DOHH2 (cell line): ENCODE data around the gene TXNDC5.

Experiments
- H3F3A ChIP-seq: fragments of 200-600 bp; sonication (generic), shearing (Covaris generic); 2 replicates; pipeline ENCODE4 v1.6.0; 2016; ENCODE audit warnings: antibody characterized with exemption, mild to moderate bottlenecking; ENCODE audit not compliant: control insufficient read depth, insufficient read depth
- H3K27ac ChIP-seq: fragments of 200-600 bp; sonication (generic); 2 replicates; pipeline ENCODE4 v1.5.1; 2014; ENCODE audit warnings: low read depth, mild to moderate bottlenecking, low read length, moderate library complexity
- H3K27me3 ChIP-seq: fragments of 200-600 bp; sonication (generic); 2 replicates; pipeline ENCODE4 v1.6.1; 2014; ENCODE audit warnings: mild to moderate bottlenecking, low read length, mixed read lengths; ENCODE audit not compliant: control insufficient read depth
- H3K36me3 ChIP-seq: fragments of 200-600 bp; sonication (generic); 2 replicates; pipeline ENCODE4 v1.6.1; 2014; ENCODE audit warnings: mild to moderate bottlenecking, low read length, moderate library complexity, mixed read lengths; ENCODE audit not compliant: control insufficient read depth
- H3K4me1 ChIP-seq: fragments of 200-600 bp; sonication (generic); 2 replicates; pipeline ENCODE4 v1.6.1; 2014; ENCODE audit warnings: mild to moderate bottlenecking, low read length, mixed read lengths; ENCODE audit not compliant: control insufficient read depth
- H3K4me2 ChIP-seq: fragments of 200-600 bp; sonication (generic); 2 replicates; pipeline ENCODE4 v1.6.0; 2014; ENCODE audit warnings: mild to moderate bottlenecking, low read length, moderate library complexity
- H3K4me3 ChIP-seq: fragments of 200-600 bp; sonication (generic); 2 replicates; pipeline ENCODE4 v1.5.1; 2014; ENCODE audit warnings: mild to moderate bottlenecking, low read length, mixed read lengths
- H3K79me2 ChIP-seq: fragments of 200-600 bp; sonication (generic); 2 replicates; pipeline ENCODE4 v1.6.1; 2014; ENCODE audit warnings: mild to moderate bottlenecking, low read length, mixed read lengths; ENCODE audit not compliant: control insufficient read depth
- H3K9me2 ChIP-seq: fragments of 200-600 bp; sonication (generic); replicated peaks from 2 replicates; pipeline ENCODE4 v1.6.1; 2014; ENCODE audit warnings: mild to moderate bottlenecking, low read length, mixed read lengths; ENCODE audit not compliant: control insufficient read depth
- H3K9me3 ChIP-seq: fragments of 200-600 bp; sonication (generic); 2 replicates; pipeline ENCODE4 v1.6.1; 2014; ENCODE audit warnings: antibody characterized with exemption, low read length, mixed read lengths; ENCODE audit not compliant: control insufficient read depth, insufficient read depth
- H4K20me1 ChIP-seq: fragments of 200-600 bp; sonication (generic); 2 replicates; pipeline ENCODE4 v1.6.0; 2014; ENCODE audit warnings: low read depth, mild to moderate bottlenecking, antibody characterized with exemption, low read length, moderate library complexity; ENCODE audit not compliant: control insufficient read depth, insufficient read depth
- EZH2phosphoT487 ChIP-seq: fragments of 200-600 bp; sonication (generic); IDR thresholded peaks from 2 replicates; pipeline ENCODE4 v1.6.1; 2017; ENCODE audit warnings: borderline replicate concordance, mild to moderate bottlenecking, antibody characterized with exemption, low read length, moderate library complexity, mixed read lengths
- TF ChIP-seq, protein P1 (sequence below): fragments of 200-600 bp; sonication (generic); IDR thresholded peaks from one replicate; pipeline ENCODE4 v1.5.1; 2014; ENCODE audit warnings: antibody characterized with exemption, mild to moderate bottlenecking, low read depth, low read length; ENCODE audit not compliant: poor library complexity, severe bottlenecking

TXNDC5 gene

DNA sequence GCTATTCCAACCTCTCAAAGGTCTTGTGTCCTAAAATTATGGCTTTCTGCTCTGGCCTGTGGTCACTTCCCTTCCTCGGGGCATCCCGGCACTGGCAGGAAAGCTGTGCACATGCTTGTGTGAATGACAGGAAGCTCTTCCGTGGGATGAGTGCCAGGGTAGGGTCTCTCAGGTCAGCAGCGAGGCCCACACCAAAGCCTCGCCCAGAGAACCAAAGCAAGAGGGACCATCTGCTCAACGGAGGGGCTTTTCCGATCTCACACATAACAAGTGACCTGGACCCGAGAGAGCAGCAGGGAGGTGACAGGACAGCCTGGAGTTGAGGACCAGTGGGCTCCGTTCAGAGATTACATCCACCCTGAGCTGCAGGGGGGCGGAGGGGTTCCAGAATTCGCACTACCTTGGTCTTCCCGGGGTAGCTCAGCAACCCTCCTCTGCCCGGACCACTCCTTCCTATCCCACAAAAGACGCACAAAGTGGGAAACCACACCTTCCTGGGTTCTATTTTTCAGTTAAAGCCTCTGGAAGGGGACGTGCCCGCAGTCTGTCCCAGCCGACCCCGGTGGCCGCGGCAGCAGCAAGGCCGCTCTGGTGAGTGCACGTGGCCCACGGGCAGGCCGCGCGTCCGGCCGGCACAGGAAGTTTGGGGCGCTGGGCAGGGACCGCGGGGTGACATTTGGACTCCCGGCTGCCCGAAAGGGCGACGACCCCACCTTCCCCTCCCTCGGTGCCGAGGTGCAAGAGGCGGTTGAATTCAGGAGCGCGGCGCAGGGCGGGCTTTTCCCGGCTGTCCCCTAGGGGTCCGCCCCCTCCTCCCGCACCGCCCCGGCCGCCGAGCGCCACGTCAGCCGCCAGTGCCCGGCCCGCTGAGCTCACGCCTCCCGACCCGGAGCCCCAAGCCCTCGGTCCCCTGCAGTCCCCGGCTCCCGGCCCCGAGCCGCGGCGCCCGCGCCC lies 988 bp downstream of the TXNDC5 start:
- Histone ChIP-seq H3K4me2 (peak overlapping the region; percentile 93), H3K36me3 (peaks cover 22% of the 10 kb centered on the region), H3K27ac (no peak overlapping the region), H3F3A (no peaks in the 10 kb centered on the region), H4K20me1 (no peaks in the 10 kb centered on the region), H3K9me3 (no peaks in the 10 kb centered on the region), H3K79me2 (peaks cover 58% of the 10 kb centered on the region), H3K9me2 (no peaks in the 10 kb centered on the region), H3K4me3 (peak overlapping the region; percentile 83), H3K4me1 (peaks cover 46% of the 10 kb centered on the region), H3K27me3 (peaks cover 22% of the 10 kb centered on the region)
- TF ChIP-seq, protein P1, sequence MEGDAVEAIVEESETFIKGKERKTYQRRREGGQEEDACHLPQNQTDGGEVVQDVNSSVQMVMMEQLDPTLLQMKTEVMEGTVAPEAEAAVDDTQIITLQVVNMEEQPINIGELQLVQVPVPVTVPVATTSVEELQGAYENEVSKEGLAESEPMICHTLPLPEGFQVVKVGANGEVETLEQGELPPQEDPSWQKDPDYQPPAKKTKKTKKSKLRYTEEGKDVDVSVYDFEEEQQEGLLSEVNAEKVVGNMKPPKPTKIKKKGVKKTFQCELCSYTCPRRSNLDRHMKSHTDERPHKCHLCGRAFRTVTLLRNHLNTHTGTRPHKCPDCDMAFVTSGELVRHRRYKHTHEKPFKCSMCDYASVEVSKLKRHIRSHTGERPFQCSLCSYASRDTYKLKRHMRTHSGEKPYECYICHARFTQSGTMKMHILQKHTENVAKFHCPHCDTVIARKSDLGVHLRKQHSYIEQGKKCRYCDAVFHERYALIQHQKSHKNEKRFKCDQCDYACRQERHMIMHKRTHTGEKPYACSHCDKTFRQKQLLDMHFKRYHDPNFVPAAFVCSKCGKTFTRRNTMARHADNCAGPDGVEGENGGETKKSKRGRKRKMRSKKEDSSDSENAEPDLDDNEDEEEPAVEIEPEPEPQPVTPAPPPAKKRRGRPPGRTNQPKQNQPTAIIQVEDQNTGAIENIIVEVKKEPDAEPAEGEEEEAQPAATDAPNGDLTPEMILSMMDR, result no peak
- no peak for TF ChIP-seq EZH2phosphoT487

DNA sequence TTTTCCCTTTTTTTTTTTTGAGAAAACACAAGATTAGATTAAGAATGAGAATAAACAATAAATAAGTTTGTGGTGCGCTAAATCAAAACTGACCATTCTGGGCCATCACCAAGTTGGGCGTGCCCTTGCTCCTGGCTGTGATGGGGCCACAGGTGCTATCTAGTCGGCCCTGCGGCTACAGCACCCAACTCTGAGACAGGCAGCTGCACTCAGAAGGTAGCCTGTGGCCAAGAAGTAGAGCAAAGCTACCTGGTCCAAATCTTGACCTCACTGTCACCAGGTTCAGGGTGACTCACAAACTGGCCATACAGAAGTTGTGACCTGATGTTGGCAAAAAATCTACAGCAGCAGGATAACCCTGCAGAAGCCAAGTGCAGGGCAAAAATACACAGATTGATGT lies 3.4 kb downstream of the TXNDC5 start:
- Histone ChIP-seq H3K79me2 (peaks cover 63% of the 10 kb centered on the region), H3K36me3 (peaks cover 46% of the 10 kb centered on the region)

DNA sequence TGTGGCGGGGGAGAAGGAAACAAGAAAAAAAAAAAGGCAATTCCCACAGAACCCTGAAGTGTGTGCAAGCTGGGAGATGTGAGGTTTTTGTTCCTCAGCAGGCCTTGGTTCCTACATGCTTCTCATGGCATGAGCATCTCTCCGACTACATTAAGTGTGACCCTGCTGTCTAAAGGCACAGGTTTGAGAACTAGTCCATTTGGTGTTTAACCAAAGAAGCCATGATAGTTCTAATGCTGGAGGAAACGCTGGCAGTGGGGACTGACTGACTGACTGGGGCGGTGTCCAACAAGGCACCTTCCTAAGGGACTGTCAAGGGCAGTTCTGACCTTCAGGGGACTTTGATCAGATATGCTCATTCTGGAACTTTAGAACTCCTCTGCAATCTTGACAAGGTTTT lies 3.8 kb downstream of the TXNDC5 start:
- Histone ChIP-seq H3K9me2 (no peaks in the 10 kb centered on the region), H3K4me1 (peaks cover 20% of the 10 kb centered on the region), H4K20me1 (no peaks in the 10 kb centered on the region), H3K27ac (no peak overlapping the region), H3K4me2 (no peak overlapping the region), H3K9me3 (no peaks in the 10 kb centered on the region), H3K79me2 (peaks cover 66% of the 10 kb centered on the region), H3K27me3 (peaks cover 7% of the 10 kb centered on the region), H3K36me3 (peaks cover 50% of the 10 kb centered on the region), H3K4me3 (no peak overlapping the region), H3F3A (no peaks in the 10 kb centered on the region)
- TF ChIP-seq, protein P1, result no peak
- TF ChIP-seq EZH2phosphoT487, result no peak

More for the DNA sequence above, 3.4 kb downstream of the TXNDC5 start:
- Histone ChIP-seq H3K9me2 (no peaks in the 10 kb centered on the region), H3K4me1 (peaks cover 23% of the 10 kb centered on the region), H3F3A (no peaks in the 10 kb centered on the region), H4K20me1 (no peaks in the 10 kb centered on the region), H3K27me3 (peaks cover 11% of the 10 kb centered on the region), H3K9me3 (no peaks in the 10 kb centered on the region), H3K4me3 (no peak overlapping the region), H3K27ac (no peak overlapping the region), H3K4me2 (no peak overlapping the region)
- TF ChIP-seq, protein P1, result no peak
- TF ChIP-seq EZH2phosphoT487, result no peak
